Activated T-cell treated with anti-CD3 and anti-CD28 coated beads for 48 hours (primary cell): ENCODE data around the gene MFGE8.

Experiments
- DNase-seq: peaks from one replicate; pipeline ENCODE4 v3.0.0-alpha.2; 2020; ENCODE audit warnings: low read depth

MFGE8 gene

GRCh38 chr15:88918738-88919137 lies 5.6 kb upstream of the MFGE8 start:
- peak; percentile 50 for DNase-seq

- no peak for DNase-seq
Measured at GRCh38 chr15:88917760-88918159, 4.6 kb upstream of the MFGE8 start.

- no peak for DNase-seq
Measured at GRCh38 chr15:88915354-88915753, 2.2 kb upstream of the MFGE8 start.

- DNase-seq, result no peak
Measured at GRCh38 chr15:88913850-88914169, 631 bp upstream of the MFGE8 start.

GRCh38 chr15:88912500-88912921 lies 668 bp downstream of the MFGE8 start:
- DNase-seq, result no peak

GRCh38 chr15:88911766-88912118 lies 1.4 kb downstream of the MFGE8 start:
- no peak for DNase-seq

- DNase-seq, result no peak
Measured at GRCh38 chr15:88909956-88910831, 3.0 kb downstream of the MFGE8 start.

GRCh38 chr15:88908697-88909621 lies 4.2 kb downstream of the MFGE8 start:
- no peak for DNase-seq

GRCh38 chr15:88908123-88908522 lies 5.1 kb downstream of the MFGE8 start:
- DNase-seq, result no peak

- no peak for DNase-seq
Measured at GRCh38 chr15:88907111-88907510, 6.1 kb downstream of the MFGE8 start.

GRCh38 chr15:88906551-88906950 lies 6.6 kb downstream of the MFGE8 start:
- DNase-seq, result no peak

- no peak for DNase-seq
Measured at GRCh38 chr15:88906130-88906529, 7.0 kb downstream of the MFGE8 start.

GRCh38 chr15:88905576-88905975 lies 7.6 kb downstream of the MFGE8 start:
- DNase-seq, result no peak

GRCh38 chr15:88904624-88905327 lies 8.4 kb downstream of the MFGE8 start:
- DNase-seq, result peak; percentile 85

GRCh38 chr15:88904257-88904623 lies 8.9 kb downstream of the MFGE8 start:
- DNase-seq, result no peak

GRCh38 chr15:88902846-88903245 lies 10.3 kb downstream of the MFGE8 start:
- no peak for DNase-seq

GRCh38 chr15:88902221-88902835 lies 10.9 kb downstream of the MFGE8 start:
- DNase-seq, result no peak

GRCh38 chr15:88901508-88902220 lies 11.5 kb downstream of the MFGE8 start:
- no peak for DNase-seq

- no peak for DNase-seq
Measured at GRCh38 chr15:88900982-88901418, 12.2 kb downstream of the MFGE8 start.

- DNase-seq, result no peak
Measured at GRCh38 chr15:88900309-88900981, 12.7 kb downstream of the MFGE8 start.

GRCh38 chr15:88899251-88899650 lies 13.9 kb downstream of the MFGE8 start:
- DNase-seq, result no peak
